Neural crest cell (in vitro differentiated cells): ENCODE measurements around the gene PRMT9. TPM values are rescaled to one million over a fixed set of nuclear protein-coding genes. Genes with fewer than 3 reads are reported as not detected.
A peak's percentile ranks its signal among the peaks of the same experiment; 100 is the strongest.

Source experiments
- DNase-seq: peaks from one replicate; pipeline ENCODE4 v3.0.0; 2021; ENCODE audit warnings: low read depth, mixed read lengths, low spot score
- H3K27ac Mint-ChIP-seq: one replicate; pipeline ENCODE4 v1.8.0; 2021; ENCODE audit warnings: mild to moderate bottlenecking, mixed read lengths; ENCODE audit not compliant: unreplicated experiment
- H3K27me3 Mint-ChIP-seq: 2 replicates; pipeline ENCODE4 v1.8.0; 2021; ENCODE audit warnings: low read depth, mild to moderate bottlenecking, mixed read lengths
- H3K36me3 Mint-ChIP-seq: 2 replicates; pipeline ENCODE4 v1.8.0; 2021; ENCODE audit warnings: low read depth, mild to moderate bottlenecking, mixed read lengths
- H3K4me1 Mint-ChIP-seq: 2 replicates; pipeline ENCODE4 v1.8.0; 2021; ENCODE audit warnings: mixed read lengths
- H3K4me3 Mint-ChIP-seq: one replicate; pipeline ENCODE4 v1.8.0; 2021; ENCODE audit warnings: mild to moderate bottlenecking, mixed read lengths
- H3K9me3 Mint-ChIP-seq: 2 replicates; pipeline ENCODE4 v1.8.0; 2021; ENCODE audit warnings: mixed read lengths
- total RNA-seq: library from RNA; stranded (reverse); gene quantifications from 2 replicates; pipeline ENCODE4 v1.2.1, GENCODE V29; 2021
- TF ChIP-seq, protein P1 (sequence below): fragments of 200-600 bp; sonication (generic); conservative IDR thresholded peaks from 2 replicates; pipeline ENCODE4 v1.5.0; 2021; ENCODE audit warnings: antibody characterized with exemption, mild to moderate bottlenecking

Gene PRMT9
- total RNA-seq, 1 donor from 2014 or later, result 10.2 TPM

DNA sequence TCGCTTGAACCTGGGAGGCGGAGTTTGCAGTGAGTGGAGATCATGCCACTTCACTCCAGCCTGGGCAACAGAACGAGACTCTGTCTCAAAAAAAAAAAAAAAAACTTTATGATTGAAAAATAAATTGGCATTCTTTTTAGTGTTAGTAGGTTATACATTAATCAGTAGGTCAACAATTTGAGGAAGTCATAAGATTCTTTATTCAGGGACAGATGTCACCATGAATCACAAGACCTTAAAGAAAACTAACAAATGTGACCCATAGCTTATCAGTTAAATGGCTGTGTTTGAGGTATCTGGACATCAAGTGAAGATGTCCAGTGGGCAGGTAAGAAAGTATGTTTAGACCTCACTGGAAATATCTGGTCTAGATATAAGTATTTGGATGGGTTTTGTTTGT lies 9.3 kb upstream of the PRMT9 start:
- Mint-ChIP-seq H3K36me3 (no peaks in the 10 kb centered on the region), H3K4me1 (no peaks in the 10 kb centered on the region), H3K9me3 (no peaks in the 10 kb centered on the region), H3K27ac (no peak overlapping the region), H3K27me3 (peaks cover 49% of the 10 kb centered on the region), H3K4me3 (no peak overlapping the region)
- DNase-seq, result no peak
- TF ChIP-seq, protein P1, sequence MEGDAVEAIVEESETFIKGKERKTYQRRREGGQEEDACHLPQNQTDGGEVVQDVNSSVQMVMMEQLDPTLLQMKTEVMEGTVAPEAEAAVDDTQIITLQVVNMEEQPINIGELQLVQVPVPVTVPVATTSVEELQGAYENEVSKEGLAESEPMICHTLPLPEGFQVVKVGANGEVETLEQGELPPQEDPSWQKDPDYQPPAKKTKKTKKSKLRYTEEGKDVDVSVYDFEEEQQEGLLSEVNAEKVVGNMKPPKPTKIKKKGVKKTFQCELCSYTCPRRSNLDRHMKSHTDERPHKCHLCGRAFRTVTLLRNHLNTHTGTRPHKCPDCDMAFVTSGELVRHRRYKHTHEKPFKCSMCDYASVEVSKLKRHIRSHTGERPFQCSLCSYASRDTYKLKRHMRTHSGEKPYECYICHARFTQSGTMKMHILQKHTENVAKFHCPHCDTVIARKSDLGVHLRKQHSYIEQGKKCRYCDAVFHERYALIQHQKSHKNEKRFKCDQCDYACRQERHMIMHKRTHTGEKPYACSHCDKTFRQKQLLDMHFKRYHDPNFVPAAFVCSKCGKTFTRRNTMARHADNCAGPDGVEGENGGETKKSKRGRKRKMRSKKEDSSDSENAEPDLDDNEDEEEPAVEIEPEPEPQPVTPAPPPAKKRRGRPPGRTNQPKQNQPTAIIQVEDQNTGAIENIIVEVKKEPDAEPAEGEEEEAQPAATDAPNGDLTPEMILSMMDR, result no peak

DNA sequence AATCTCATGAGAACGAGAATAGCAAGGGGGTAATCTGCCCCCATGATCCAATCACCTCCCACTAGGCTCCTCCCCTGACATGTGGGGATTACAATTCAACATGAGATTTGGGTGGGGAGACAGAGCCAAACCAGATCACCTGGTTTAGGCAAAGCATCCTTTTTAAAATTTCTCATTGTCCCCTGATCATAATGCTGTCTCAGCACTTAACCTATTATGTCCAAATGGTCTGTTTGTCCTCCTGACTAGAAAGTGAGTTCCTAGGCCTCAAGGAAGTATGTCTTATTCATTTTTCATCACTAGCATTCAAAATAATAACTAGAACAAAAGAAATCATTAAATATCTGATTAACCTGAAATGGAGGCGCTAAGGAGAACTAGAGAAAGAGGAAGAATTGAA lies 7.9 kb upstream of the PRMT9 start:
- DNase-seq, result no peak
- H3K4me3 Mint-ChIP-seq, result no peak overlapping the region
- no peaks in the 10 kb centered on the region for H3K36me3 Mint-ChIP-seq
- H3K4me1 Mint-ChIP-seq, result no peaks in the 10 kb centered on the region
- H3K27ac Mint-ChIP-seq, result no peak overlapping the region
- TF ChIP-seq, protein P1, result no peak
- H3K27me3 Mint-ChIP-seq, result peaks cover 48% of the 10 kb centered on the region
- H3K9me3 Mint-ChIP-seq, result no peaks in the 10 kb centered on the region

DNA sequence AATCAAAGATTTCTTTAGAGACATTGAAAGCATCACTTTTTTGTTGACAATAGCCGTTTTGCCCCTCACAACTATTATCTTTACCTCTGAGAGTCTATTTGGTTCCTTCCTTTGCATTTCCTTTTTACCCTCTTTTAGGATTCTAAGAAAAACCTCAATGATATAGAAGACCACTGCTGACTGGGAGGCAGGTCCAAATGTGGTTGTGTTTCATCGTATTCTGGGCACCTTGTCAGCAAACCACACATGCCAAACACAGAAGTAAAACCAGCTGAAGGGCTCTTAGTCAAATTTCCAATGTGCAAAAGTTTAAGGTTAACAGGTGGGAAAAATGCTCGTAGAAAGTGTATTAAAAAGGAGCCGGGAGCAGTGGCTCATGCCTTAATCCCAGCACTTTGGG lies 5.1 kb upstream of the PRMT9 start:
- no peaks in the 10 kb centered on the region for H3K36me3 Mint-ChIP-seq
- no peak for DNase-seq
- no peaks in the 10 kb centered on the region for H3K9me3 Mint-ChIP-seq
- H3K27ac Mint-ChIP-seq, result no peak overlapping the region
- peaks cover 49% of the 10 kb centered on the region for H3K27me3 Mint-ChIP-seq
- peaks cover 6% of the 10 kb centered on the region for H3K4me1 Mint-ChIP-seq
- H3K4me3 Mint-ChIP-seq, result no peak overlapping the region
- TF ChIP-seq, protein P1, result no peak

DNA sequence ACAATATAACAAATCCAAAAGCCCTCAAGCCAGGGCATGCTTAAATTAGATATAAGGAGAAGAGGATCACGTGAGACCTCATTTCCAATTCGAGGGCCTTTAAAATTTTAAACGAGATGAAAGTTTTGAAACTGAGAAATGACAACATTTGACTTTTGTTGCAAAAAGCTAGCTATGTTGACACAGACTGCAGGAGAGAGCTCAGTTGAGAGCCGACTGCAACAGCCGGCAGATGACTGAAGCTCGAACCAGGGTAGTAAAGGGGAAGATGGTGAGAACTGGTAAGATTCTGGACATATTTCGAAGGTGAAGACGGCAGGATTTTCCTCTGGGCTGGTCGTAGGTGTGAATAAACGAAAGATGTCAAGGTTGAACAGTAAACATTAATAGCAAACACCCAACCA lies 773 bp downstream of the PRMT9 start:
- peak overlapping the region; percentile 69 for H3K27ac Mint-ChIP-seq
- H3K9me3 Mint-ChIP-seq, result no peaks in the 10 kb centered on the region
- no peak for DNase-seq
- H3K36me3 Mint-ChIP-seq, result no peaks in the 10 kb centered on the region
- peaks cover 24% of the 10 kb centered on the region for H3K4me1 Mint-ChIP-seq
- TF ChIP-seq, protein P1, result no peak
- peaks cover 13% of the 10 kb centered on the region for H3K27me3 Mint-ChIP-seq
- peak overlapping the region; percentile 88 for H3K4me3 Mint-ChIP-seq

DNA sequence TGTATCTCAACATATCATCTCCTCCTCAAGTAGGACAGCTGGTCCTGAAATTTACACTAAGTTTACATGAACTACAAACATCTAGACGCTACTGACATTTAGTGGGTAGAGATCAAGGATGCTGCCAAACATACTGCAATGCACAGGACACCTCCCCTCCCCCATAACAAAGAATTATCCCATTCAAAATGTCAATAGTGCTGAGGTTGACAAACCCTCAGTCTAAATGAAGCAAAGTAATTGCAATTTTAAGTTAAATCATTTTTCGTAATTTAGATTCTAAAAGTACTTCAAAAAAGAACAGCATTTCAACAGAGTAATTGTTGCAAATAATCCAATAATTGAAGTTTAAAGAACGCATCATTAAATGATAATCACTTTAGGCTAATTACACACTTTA lies 1.2 kb downstream of the PRMT9 start:
- TF ChIP-seq, protein P1, result no peak
- DNase-seq, result no peak
- H3K9me3 Mint-ChIP-seq, result no peaks in the 10 kb centered on the region
- peak overlapping the region; percentile 88 for H3K4me3 Mint-ChIP-seq
- peaks cover 13% of the 10 kb centered on the region for H3K27me3 Mint-ChIP-seq
- peaks cover 24% of the 10 kb centered on the region for H3K4me1 Mint-ChIP-seq
- H3K27ac Mint-ChIP-seq, result no peak overlapping the region
- no peaks in the 10 kb centered on the region for H3K36me3 Mint-ChIP-seq
